ENCODE data around the gene SYTL4. TPM values are rescaled to one million over a fixed set of nuclear protein-coding genes. Genes with fewer than 3 reads are reported as not detected.

Gene SYTL4
- polyA plus RNA-seq, 2 of the 4 experiments (the other 2 are of a cell fraction), result 3.3 to 3.9 TPM

DNA sequence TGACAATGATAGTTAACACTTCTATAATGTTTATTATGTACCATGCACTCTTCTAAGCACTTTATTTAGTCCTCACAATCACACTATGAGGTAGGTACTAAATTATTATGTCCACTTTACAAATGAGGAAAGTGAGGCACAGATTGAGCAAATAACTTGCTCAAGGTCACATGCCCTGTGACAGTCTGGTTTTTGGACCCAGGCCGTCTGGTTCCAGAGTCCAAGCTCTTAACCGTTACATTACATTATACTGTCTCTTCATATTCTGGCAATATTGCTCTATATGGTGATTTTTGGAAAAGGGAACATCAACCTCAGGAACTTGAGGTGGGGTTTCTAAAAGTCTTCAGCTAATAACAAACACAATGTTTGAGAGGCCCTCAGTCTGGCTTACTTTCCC is 12.8 kb downstream of the SYTL4 start:
- no peak for ATAC-seq
- DNase-seq (ENCODE audit: low read depth in 1 of 2, low spot score in 1 of 2), result no peak
- WGBS (ENCODE audit: missing lambda C conversion rate), result 77% methylated on average over 2 of the region's 2 CpGs
- no peaks in the 10 kb centered on the region for H3K9me3 ChIP-seq
- H3K27ac ChIP-seq, result no peak overlapping the region
- no peak overlapping the region for H3K4me2 ChIP-seq
- POLR2A ChIA-PET, result no interaction called here
- CTCF ChIA-PET, result interaction anchor here (1.0 to 1.1 kb wide), 2 partner anchors 48 to 49 kb away, joined by 3 read pairs; no protein-coding TSS in a partner anchor
- H3K4me3 ChIP-seq, result no peak overlapping the region
- TF ChIP-seq FOSB (CRISPR knock-in tag; IDR thresholded peaks at IDR 0.05), result no peak
- TF ChIP-seq KDM1A (IDR thresholded peaks at IDR 0.05; ENCODE audit: low read depth), result no peak
- TF ChIP-seq SREBF2 (IDR thresholded peaks at IDR 0.05), result no peak
- no peak for TF ChIP-seq NPAS2 (CRISPR knock-in tag; IDR thresholded peaks at IDR 0.05; ENCODE audit: borderline replicate concordance)
- no peak for TF ChIP-seq EHMT2 (IDR thresholded peaks at IDR 0.05; ENCODE audit: low read depth)
- no peak for TF ChIP-seq ESRRA (IDR thresholded peaks at IDR 0.05; ENCODE audit: borderline replicate concordance, low read length)
- no peak for TF ChIP-seq ZNF302 (CRISPR knock-in tag; IDR thresholded peaks at IDR 0.05)
- no peak for TF ChIP-seq RNF2 (IDR thresholded peaks at IDR 0.05; ENCODE audit: borderline replicate concordance, low read depth)
- no peak for TF ChIP-seq NR3C1 (IDR thresholded peaks at IDR 0.05)
- TF ChIP-seq HEYL (CRISPR knock-in tag; IDR thresholded peaks at IDR 0.05), result no peak
- no peak for TF ChIP-seq PHF8 (IDR thresholded peaks at IDR 0.05; ENCODE audit: borderline replicate concordance, low read depth)
- no peak for TF ChIP-seq ZC3H11A (IDR thresholded peaks at IDR 0.05)
- no peak for TF ChIP-seq TP53 (CRISPR knock-in tag; IDR thresholded peaks at IDR 0.05)
- TF ChIP-seq, protein P1, sequence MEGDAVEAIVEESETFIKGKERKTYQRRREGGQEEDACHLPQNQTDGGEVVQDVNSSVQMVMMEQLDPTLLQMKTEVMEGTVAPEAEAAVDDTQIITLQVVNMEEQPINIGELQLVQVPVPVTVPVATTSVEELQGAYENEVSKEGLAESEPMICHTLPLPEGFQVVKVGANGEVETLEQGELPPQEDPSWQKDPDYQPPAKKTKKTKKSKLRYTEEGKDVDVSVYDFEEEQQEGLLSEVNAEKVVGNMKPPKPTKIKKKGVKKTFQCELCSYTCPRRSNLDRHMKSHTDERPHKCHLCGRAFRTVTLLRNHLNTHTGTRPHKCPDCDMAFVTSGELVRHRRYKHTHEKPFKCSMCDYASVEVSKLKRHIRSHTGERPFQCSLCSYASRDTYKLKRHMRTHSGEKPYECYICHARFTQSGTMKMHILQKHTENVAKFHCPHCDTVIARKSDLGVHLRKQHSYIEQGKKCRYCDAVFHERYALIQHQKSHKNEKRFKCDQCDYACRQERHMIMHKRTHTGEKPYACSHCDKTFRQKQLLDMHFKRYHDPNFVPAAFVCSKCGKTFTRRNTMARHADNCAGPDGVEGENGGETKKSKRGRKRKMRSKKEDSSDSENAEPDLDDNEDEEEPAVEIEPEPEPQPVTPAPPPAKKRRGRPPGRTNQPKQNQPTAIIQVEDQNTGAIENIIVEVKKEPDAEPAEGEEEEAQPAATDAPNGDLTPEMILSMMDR (IDR thresholded peaks at IDR 0.05), result no peak
- no peak for TF ChIP-seq GATA3 (IDR thresholded peaks at IDR 0.05; ENCODE audit: borderline replicate concordance)
- peaks cover 6% of the 10 kb centered on the region; the same call in 2 of the 3 replicates for H3K4me1 ChIP-seq
- peak; percentile 49 for FAIRE-seq

DNA sequence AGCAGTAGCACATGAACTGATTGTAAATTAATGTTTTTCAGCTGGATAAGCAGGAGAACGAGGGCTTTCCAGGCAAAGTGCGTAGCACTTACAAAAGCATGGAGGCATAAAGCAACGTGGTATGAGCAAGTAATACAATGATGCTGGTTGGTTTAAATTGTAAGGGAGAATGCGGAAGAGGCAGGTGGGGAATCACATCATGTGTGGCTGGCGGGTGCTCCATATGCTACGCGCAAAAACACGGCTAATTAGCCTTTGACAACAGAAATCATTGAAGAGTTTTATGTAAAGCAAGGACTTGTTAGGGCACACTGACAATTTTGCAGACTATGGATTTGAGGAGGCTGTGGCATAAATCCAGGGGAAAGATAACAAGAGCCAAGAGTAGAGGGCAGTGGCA is 14.6 kb downstream of the SYTL4 start:
- CTCF ChIA-PET, result interaction anchor here (0.6 to 3.0 kb wide), 3 partner anchors 32 to 538 kb away, joined by 3 to 12 read pairs (median 10); no protein-coding TSS in a partner anchor
- Histone ChIP-seq H3K9me3 (no peaks in the 10 kb centered on the region), H3K27ac (no peak overlapping the region), H3K4me1 (peaks cover 6% of the 10 kb centered on the region; the same call in 2 of the 3 replicates), H3K4me3 (no peak overlapping the region), H3K4me2 (no peak overlapping the region)
- no peak for DNase-seq (ENCODE audit: low read depth in 1 of 2, low spot score in 1 of 2)
- WGBS (ENCODE audit: missing lambda C conversion rate), result 81% methylated on average over 8 of the region's 8 CpGs
- FAIRE-seq, result no peak
- POLR2A ChIA-PET, result no interaction called here
- TF ChIP-seq, protein P2, sequence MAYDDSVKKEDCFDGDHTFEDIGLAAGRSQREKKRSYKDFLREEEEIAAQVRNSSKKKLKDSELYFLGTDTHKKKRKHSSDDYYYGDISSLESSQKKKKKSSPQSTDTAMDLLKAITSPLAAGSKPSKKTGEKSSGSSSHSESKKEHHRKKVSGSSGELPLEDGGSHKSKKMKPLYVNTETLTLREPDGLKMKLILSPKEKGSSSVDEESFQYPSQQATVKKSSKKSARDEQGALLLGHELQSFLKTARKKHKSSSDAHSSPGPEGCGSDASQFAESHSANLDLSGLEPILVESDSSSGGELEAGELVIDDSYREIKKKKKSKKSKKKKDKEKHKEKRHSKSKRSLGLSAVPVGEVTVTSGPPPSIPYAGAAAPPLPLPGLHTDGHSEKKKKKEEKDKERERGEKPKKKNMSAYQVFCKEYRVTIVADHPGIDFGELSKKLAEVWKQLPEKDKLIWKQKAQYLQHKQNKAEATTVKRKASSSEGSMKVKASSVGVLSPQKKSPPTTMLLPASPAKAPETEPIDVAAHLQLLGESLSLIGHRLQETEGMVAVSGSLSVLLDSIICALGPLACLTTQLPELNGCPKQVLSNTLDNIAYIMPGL (CRISPR knock-in tag; IDR thresholded peaks at IDR 0.05; ENCODE audit: borderline replicate concordance), result no peak
- TF ChIP-seq CHD2 (IDR thresholded peaks at IDR 0.05; ENCODE audit: low read length, partially characterized antibody), result no peak
- TF ChIP-seq, protein P3, sequence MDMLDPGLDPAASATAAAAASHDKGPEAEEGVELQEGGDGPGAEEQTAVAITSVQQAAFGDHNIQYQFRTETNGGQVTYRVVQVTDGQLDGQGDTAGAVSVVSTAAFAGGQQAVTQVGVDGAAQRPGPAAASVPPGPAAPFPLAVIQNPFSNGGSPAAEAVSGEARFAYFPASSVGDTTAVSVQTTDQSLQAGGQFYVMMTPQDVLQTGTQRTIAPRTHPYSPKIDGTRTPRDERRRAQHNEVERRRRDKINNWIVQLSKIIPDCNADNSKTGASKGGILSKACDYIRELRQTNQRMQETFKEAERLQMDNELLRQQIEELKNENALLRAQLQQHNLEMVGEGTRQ (IDR thresholded peaks at IDR 0.05), result no peak
- TF ChIP-seq, protein P4, sequence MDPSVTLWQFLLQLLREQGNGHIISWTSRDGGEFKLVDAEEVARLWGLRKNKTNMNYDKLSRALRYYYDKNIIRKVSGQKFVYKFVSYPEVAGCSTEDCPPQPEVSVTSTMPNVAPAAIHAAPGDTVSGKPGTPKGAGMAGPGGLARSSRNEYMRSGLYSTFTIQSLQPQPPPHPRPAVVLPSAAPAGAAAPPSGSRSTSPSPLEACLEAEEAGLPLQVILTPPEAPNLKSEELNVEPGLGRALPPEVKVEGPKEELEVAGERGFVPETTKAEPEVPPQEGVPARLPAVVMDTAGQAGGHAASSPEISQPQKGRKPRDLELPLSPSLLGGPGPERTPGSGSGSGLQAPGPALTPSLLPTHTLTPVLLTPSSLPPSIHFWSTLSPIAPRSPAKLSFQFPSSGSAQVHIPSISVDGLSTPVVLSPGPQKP (IDR thresholded peaks at IDR 0.05; ENCODE audit: low read depth, low read length), result no peak
- TF ChIP-seq MAZ (IDR thresholded peaks at IDR 0.05; ENCODE audit: borderline replicate concordance, low read depth, low read length), result no peak
- no peak for ATAC-seq
